22Rv1 (cell line): Measurements from ENCODE around the gene BEST1.

ENCODE experiments used
- CTCF ChIP-seq: fragments of 450-650 bp; IDR thresholded peaks from 2 replicates; pipeline ENCODE4 v1.5.1; 2017; ENCODE audit warnings: mild to moderate bottlenecking
- ZFX ChIP-seq: fragments of 450-650 bp; IDR thresholded peaks from 2 replicates; pipeline ENCODE4 v1.6.1; 2017; ENCODE audit warnings: antibody characterized with exemption, borderline replicate concordance

GRCh38 chr11:61967924-61968757 lies 18.0 kb downstream of the BEST1 start:
- TF ChIP-seq CTCF = no peak
- no peak for TF ChIP-seq ZFX
